Hepatocyte (in vitro differentiated cells): ENCODE results near the gene TCF4. TPM values are rescaled to one million over a fixed set of nuclear protein-coding genes. Genes with fewer than 3 reads are reported as not detected.
A peak's percentile ranks its signal among the peaks of the same experiment; 100 is the strongest.

Source experiments
- DNase-seq: peaks from one replicate; pipeline ENCODE4 v3.0.0-alpha.2; 2016; ENCODE audit warnings: low spot score
- H2AFZ ChIP-seq: fragments of 200-600 bp; sonication (generic); 2 replicates; pipeline ENCODE4 v1.6.0; 2016; ENCODE audit warnings: antibody characterized with exemption, mild to moderate bottlenecking
- H3K27ac ChIP-seq: fragments of 200-600 bp; sonication (generic); 2 replicates; pipeline ENCODE4 v1.5.1; 2016; ENCODE audit warnings: mild to moderate bottlenecking
- H3K27me3 ChIP-seq: fragments of 200-600 bp; sonication (generic); 2 replicates; pipeline ENCODE4 v1.6.1; 2016
- H3K36me3 ChIP-seq: fragments of 200-600 bp; sonication (generic); replicated peaks from 2 replicates; pipeline ENCODE4 v1.5.1; 2016; ENCODE audit warnings: low read depth; ENCODE audit not compliant: insufficient read depth
- H3K4me1 ChIP-seq: fragments of 200-600 bp; sonication (generic); 2 replicates; pipeline ENCODE4 v1.5.1; 2016; ENCODE audit warnings: mild to moderate bottlenecking, moderate library complexity; ENCODE audit not compliant: insufficient read depth
- H3K4me2 ChIP-seq: fragments of 200-600 bp; sonication (generic); 2 replicates; pipeline ENCODE4 v1.6.0; 2016
- H3K4me3 ChIP-seq: fragments of 200-600 bp; sonication (generic); 2 replicates; pipeline ENCODE4 v1.5.1; 2016; ENCODE audit warnings: mild to moderate bottlenecking
- H3K79me2 ChIP-seq: fragments of 200-600 bp; sonication (generic); 2 replicates; pipeline ENCODE4 v1.6.0; 2017; ENCODE audit warnings: mild to moderate bottlenecking
- H3K9me2 ChIP-seq: fragments of 200-600 bp; sonication (generic); replicated peaks from 2 replicates; pipeline ENCODE4 v1.6.0; 2017; ENCODE audit warnings: mild to moderate bottlenecking; ENCODE audit not compliant: insufficient read depth
- H3K9me3 ChIP-seq: fragments of 200-600 bp; sonication (generic); 2 replicates; pipeline ENCODE4 v1.5.1; 2016; ENCODE audit warnings: low read depth, mild to moderate bottlenecking
- H4K20me1 ChIP-seq: fragments of 200-600 bp; sonication (generic); 2 replicates; pipeline ENCODE4 v1.6.0; 2016; ENCODE audit warnings: mild to moderate bottlenecking; ENCODE audit not compliant: insufficient read depth, poor library complexity, severe bottlenecking
- EZH2 ChIP-seq: fragments of 200-600 bp; sonication (generic); IDR thresholded peaks from 2 replicates; pipeline ENCODE4 v1.6.1; 2016; ENCODE audit warnings: antibody characterized with exemption, mild to moderate bottlenecking, borderline replicate concordance
- EZH2phosphoT487 ChIP-seq: fragments of 200-600 bp; sonication (generic); IDR thresholded peaks from one replicate; pipeline ENCODE4 v1.6.1; 2018; ENCODE audit warnings: antibody characterized with exemption, mild to moderate bottlenecking, low read depth, moderate library complexity; ENCODE audit not compliant: unreplicated experiment, severe bottlenecking
- WGBS: methylation state at CpG from one replicate; pipeline ENCODE4 v1.1.6; 2016; ENCODE audit warnings: low lambda C conversion rate; ENCODE audit errors: missing lambda C conversion rate; 5-methylcytosine and 5-hydroxymethylcytosine counted together
- polyA plus RNA-seq: library from polyadenylated mRNA; unstranded; fragments of >200 nt; fragmentation: Nextera tagmentation; extraction: Ambion mirVana; gene quantifications from 2 replicates; pipeline ENCODE4 v1.2.1, GENCODE V29; 2016
- total RNA-seq: library from RNA; depleted of rRNA; stranded (reverse); fragments of >200 nt; gene quantifications from 2 replicates; pipeline ENCODE4 v1.2.3, GENCODE V29; 2014
- TF ChIP-seq, protein P1 (sequence below): fragments of 200-600 bp; sonication (generic); IDR thresholded peaks from 2 replicates; pipeline ENCODE4 v1.5.1; 2016; ENCODE audit warnings: antibody characterized with exemption, mild to moderate bottlenecking; ENCODE audit not compliant: poor library complexity

TCF4 gene
- total and polyA plus RNA-seq, 2 experiments from 2014 or later = 40.5 to 65.2 TPM

DNA sequence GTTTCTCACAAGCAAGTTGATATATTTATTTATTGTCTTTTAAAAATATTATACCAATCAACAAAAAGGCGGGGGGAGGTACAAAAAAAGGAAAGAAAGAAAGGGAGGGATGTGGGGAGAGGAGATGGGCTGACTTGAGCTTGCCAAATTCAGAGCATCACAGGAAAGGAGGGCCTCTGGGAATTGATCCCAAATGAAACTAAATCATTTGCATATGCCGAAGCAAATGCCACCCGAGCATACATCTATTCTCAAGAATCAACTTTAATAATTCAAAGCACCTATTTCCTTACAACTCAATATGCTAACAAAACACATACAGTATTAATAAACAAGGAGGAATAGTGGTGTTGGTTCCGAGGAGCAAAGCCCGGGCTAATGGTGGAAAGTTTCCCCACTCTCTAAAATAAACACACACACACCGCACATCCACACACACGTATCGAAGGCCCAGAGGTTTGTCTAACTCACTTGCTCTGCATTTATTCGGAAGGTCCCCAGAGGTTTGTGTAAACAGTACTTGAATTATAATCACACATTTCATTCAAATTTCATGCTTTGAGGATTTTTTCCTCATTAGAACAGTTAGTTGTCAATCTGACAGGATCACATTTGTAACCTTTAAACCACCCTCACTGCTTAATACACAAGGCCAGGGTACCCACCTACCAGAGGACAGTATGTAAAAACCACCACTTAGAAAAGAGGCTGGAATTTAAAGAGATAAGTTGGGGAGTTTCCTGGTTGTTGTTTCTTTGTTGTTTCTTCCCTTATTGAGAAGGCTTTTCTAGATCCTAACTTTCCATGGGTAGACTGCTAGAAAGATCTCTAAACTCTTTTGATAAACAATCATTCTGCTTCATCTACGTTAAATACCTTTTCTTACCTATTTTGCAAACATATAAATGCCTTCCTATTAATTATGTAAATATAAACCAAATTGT, 264.7 kb downstream of the TCF4 start:
- peaks cover 19% of the 10 kb centered on the region for H3K4me1 ChIP-seq
- no peaks in the 10 kb centered on the region for H3K9me2 ChIP-seq
- TF ChIP-seq, protein P1, sequence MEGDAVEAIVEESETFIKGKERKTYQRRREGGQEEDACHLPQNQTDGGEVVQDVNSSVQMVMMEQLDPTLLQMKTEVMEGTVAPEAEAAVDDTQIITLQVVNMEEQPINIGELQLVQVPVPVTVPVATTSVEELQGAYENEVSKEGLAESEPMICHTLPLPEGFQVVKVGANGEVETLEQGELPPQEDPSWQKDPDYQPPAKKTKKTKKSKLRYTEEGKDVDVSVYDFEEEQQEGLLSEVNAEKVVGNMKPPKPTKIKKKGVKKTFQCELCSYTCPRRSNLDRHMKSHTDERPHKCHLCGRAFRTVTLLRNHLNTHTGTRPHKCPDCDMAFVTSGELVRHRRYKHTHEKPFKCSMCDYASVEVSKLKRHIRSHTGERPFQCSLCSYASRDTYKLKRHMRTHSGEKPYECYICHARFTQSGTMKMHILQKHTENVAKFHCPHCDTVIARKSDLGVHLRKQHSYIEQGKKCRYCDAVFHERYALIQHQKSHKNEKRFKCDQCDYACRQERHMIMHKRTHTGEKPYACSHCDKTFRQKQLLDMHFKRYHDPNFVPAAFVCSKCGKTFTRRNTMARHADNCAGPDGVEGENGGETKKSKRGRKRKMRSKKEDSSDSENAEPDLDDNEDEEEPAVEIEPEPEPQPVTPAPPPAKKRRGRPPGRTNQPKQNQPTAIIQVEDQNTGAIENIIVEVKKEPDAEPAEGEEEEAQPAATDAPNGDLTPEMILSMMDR = no peak
- TF ChIP-seq EZH2 (no peak), EZH2phosphoT487 (no peak)

DNA sequence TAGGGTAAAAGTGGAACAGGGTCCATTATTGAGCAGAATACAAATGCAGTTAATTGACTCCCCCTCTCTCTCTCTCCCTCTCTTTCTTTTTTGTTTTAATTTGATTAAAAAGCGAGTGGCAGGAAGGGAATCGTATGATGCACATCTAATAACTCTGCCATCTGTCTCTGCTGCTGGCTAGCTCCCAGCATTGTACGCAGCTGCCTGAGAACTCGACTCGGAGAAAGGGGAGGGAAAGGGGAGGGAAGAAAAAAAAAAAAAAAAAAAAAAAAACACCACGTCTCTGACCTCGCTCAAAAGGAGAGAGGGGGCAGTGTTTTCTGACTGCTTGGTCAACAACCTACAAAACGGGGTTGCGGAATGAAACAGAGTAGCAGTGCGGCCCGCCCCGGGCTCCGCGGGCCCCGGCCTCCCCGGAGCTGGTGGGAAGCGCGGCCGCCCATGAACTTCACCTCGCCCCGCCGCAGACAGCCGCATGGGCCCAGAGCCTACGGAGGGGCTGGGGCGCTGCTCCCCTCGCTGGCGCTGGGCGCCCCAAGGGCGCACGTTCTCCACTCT, 265.7 kb downstream of the TCF4 start:
- H3K79me2 ChIP-seq = peaks cover 34% of the 10 kb centered on the region
- WGBS = 1% methylated on average over 28 of the region's 30 CpGs
- no peaks in the 10 kb centered on the region for H4K20me1 ChIP-seq
- peak overlapping the region; percentile 96 for H3K27ac ChIP-seq
- peak overlapping the region; percentile 46 for H3K4me3 ChIP-seq
- TF ChIP-seq, protein P1 = no peak
- no peaks in the 10 kb centered on the region for H3K36me3 ChIP-seq
- peak overlapping the region; percentile 93 for H3K4me2 ChIP-seq
- peak overlapping the region; percentile 42 for H2AFZ ChIP-seq
- H3K9me2 ChIP-seq = no peaks in the 10 kb centered on the region
- H3K4me1 ChIP-seq = peaks cover 16% of the 10 kb centered on the region
- H3K27me3 ChIP-seq = no peaks in the 10 kb centered on the region
- no peaks in the 10 kb centered on the region for H3K9me3 ChIP-seq
- DNase-seq = peak; percentile 85

More for the DNA sequence above, 264.7 kb downstream of the TCF4 start:
- H3K9me3 ChIP-seq = no peaks in the 10 kb centered on the region
- peaks cover 23% of the 10 kb centered on the region for H3K79me2 ChIP-seq
- no peaks in the 10 kb centered on the region for H4K20me1 ChIP-seq
- DNase-seq = no peak
- WGBS = 42% methylated on average over 10 of the region's 10 CpGs
- peak overlapping the region; percentile 42 for H2AFZ ChIP-seq
- no peaks in the 10 kb centered on the region for H3K27me3 ChIP-seq
- H3K36me3 ChIP-seq = no peaks in the 10 kb centered on the region
- peak overlapping the region; percentile 46 for H3K4me3 ChIP-seq
- H3K27ac ChIP-seq = peak overlapping the region; percentile 96
- H3K4me2 ChIP-seq = peak overlapping the region; percentile 93

DNA sequence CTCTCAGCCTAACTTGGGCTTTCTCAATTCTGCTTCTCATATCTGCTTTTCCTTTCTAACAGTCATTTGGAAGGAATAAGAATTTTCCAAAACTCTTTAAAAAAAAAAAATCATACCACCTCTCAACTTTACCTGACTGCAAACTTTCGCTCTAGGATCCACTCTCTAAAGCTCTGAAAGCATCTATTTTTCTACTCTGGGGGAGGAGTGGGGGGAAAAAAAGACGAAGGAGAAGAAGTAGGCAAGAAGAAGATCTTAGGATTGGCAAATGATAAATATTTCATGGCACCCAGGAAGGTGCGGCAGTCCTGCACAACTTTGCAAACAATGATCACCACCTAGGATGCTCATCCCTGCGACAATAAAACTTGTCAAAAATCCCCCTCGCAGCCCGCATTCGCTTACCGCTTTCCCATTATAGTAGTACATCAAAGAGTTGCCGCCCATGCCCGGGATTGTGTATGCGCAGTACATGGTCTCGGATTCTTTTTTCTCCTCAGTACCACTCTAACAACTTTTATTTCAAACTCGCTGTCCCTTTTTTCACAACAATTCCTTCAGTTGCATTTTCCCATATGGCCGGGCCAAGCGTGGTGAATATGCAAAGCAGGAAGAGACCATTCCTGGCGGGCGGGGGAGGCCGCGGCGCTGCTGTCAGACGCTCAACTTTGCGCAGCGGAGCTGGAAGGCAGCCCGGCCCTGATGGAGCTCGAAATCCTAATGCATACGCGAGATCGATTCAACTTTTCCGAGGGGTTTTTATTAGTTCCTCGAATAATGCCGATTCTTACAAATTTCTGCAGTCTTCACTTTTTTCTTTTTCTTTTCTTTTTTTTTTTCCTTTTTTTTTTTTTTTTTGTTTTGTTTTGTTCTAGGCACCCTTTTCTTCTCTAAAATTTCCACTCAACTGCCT, 266.5 kb downstream of the TCF4 start:
- Histone ChIP-seq H3K27me3 (no peaks in the 10 kb centered on the region), H3K4me3 (peak overlapping the region; percentile 46), H3K27ac (peak overlapping the region; percentile 96), H3K36me3 (no peaks in the 10 kb centered on the region), H3K4me2 (peak overlapping the region; percentile 93), H2AFZ (peak overlapping the region; percentile 37), H3K79me2 (peaks cover 41% of the 10 kb centered on the region), H4K20me1 (no peaks in the 10 kb centered on the region), H3K4me1 (peaks cover 16% of the 10 kb centered on the region), H3K9me3 (no peaks in the 10 kb centered on the region), H3K9me2 (no peaks in the 10 kb centered on the region)
- DNase-seq = peak; percentile 91
- no peak for TF ChIP-seq EZH2
- TF ChIP-seq, protein P1 = no peak
- TF ChIP-seq EZH2phosphoT487 = no peak
- 4% methylated on average over 31 of the region's 31 CpGs for WGBS
